ENCODE measurements around the gene LRP10. TPM values are rescaled to one million over a fixed set of nuclear protein-coding genes. Genes with fewer than 3 reads are reported as not detected.

Gene LRP10
- total and polyA plus RNA-seq, 2 of the 8 experiments (the other 6 are each of a cell fraction or from before 2014, with no cell fraction given), result 12.4 to 15.6 TPM

- no peak overlapping the region for H3K4me3 ChIP-seq (ENCODE audit: extremely low read depth in 1 of 4, insufficient read depth in 2 of 4, low read depth in 3 of 4, low read length in 4 of 4)
- no peak overlapping the region for H2BK120ac ChIP-seq (replicated peaks; ENCODE audit: low read depth, low read length)
- H2BK15ac ChIP-seq (ENCODE audit: low read length), result no peak overlapping the region
- no peak overlapping the region for H2AK5ac ChIP-seq (ENCODE audit: low read depth, low read length)
- peaks cover 0 to 13% of the 10 kb centered on the region in 2 experiments; a peak in 1 of 4 replicates for H3K79me2 ChIP-seq (ENCODE audit: control insufficient read depth in 1 of 2, insufficient read depth in 2 of 2, low read length in 2 of 2)
- no peak overlapping the region for H2BK20ac ChIP-seq (ENCODE audit: low read length)
- peaks cover 0 to 2% of the 10 kb centered on the region in 2 experiments for H4K20me1 ChIP-seq (replicated peaks in 1 of 2; ENCODE audit: control insufficient read depth in 1 of 2, insufficient read depth in 2 of 2, low read length in 2 of 2)
- H3K14ac ChIP-seq (ENCODE audit: insufficient read length), result no peak overlapping the region
- no peaks in the 10 kb centered on the region for H3K27me3 ChIP-seq (replicated peaks in 1 of 4; ENCODE audit: control insufficient read depth in 3 of 4, extremely low read depth in 1 of 4, insufficient read depth in 3 of 4, low read length in 3 of 4)
- H4K91ac ChIP-seq (replicated peaks; ENCODE audit: insufficient read length, low read length), result no peak overlapping the region
- H2AFZ ChIP-seq (ENCODE audit: low read length), result no peak overlapping the region
- H3K4me1 ChIP-seq (replicated peaks in 1 of 4; ENCODE audit: control insufficient read depth in 3 of 4, insufficient read depth in 4 of 4, low read length in 3 of 4), result peaks cover 11 to 18% (median 15%) of the 10 kb centered on the region in 4 experiments
- H3K23ac ChIP-seq (ENCODE audit: insufficient read length), result no peak overlapping the region
- H3K9ac ChIP-seq (replicated peaks in 1 of 4; ENCODE audit: extremely low read depth in 1 of 4, low read depth in 3 of 4, low read length in 3 of 4), result no peak overlapping the region
- H3K36me3 ChIP-seq (ENCODE audit: control insufficient read depth in 2 of 4, insufficient read depth in 4 of 4, low read length in 3 of 4), result peaks cover 7 to 44% (median 32%) of the 10 kb centered on the region in 4 experiments; a peak in 7 of 8 replicates
- no peak overlapping the region; the same call in 1 of the 2 replicates for H3K27ac ChIP-seq (ENCODE audit: low read depth, low read length)
- no peak overlapping the region for H3K56ac ChIP-seq (replicated peaks; ENCODE audit: insufficient read length, low read depth, low read length)
- DNase-seq (ENCODE audit: low read depth in 1 of 2, low spot score in 2 of 2), result peak in 1 of 2 experiments; percentile 33
- no peak overlapping the region for H4K5ac ChIP-seq (ENCODE audit: insufficient read length, low read depth, low read length)
- FAIRE-seq, result no peak
- H4K8ac ChIP-seq (ENCODE audit: extremely low read depth, insufficient read depth, low read length), result no peak overlapping the region; the same call in 1 of the 2 replicates
- no peak overlapping the region for H2BK5ac ChIP-seq (ENCODE audit: low read depth, low read length)
- H3K4me2 ChIP-seq (ENCODE audit: insufficient read depth in 1 of 2, low read depth in 2 of 2, low read length in 2 of 2), result no peak overlapping the region
- no peak for TF ChIP-seq CEBPB (IDR thresholded peaks at IDR 0.05; ENCODE audit: low read depth, low read length)
- no peaks in the 10 kb centered on the region for H3K9me3 ChIP-seq (ENCODE audit: insufficient read depth in 2 of 2, low read depth in 1 of 2, low read length in 1 of 2)
- no peak overlapping the region for H3K18ac ChIP-seq (ENCODE audit: extremely low read depth, low read length)
- H2BK12ac ChIP-seq (ENCODE audit: low read depth, low read length), result no peak overlapping the region
- no peak overlapping the region for H3K4ac ChIP-seq (replicated peaks; ENCODE audit: insufficient read length, low read depth, low read length)
- H3K23me2 ChIP-seq (ENCODE audit: low read depth, low read length), result no peaks in the 10 kb centered on the region
- POLR2A ChIA-PET (ENCODE audit: partially characterized antibody), result interaction anchor here (0.7 to 13.9 kb wide), 5 partner anchors 10 to 76 kb away, joined by 3 to 203 read pairs (median 4); partner anchors contain the start of genes MMP14 and MRPL52
- CTCF ChIA-PET (ENCODE audit: partially characterized antibody), result interaction anchor here (1.0 to 56.0 kb wide), 4 partner anchors 16 to 287 kb away, joined by 3 to 1562 read pairs (median 784); partner anchors contain the start of genes LRP10, MMP14, MRPL52 and REM2
- WGBS, 2 experiments (ENCODE audit: extremely low coverage in 1 of 2, insufficient coverage in 1 of 2, insufficient read length in 1 of 2, insufficient replicate concordance in 2 of 2, low coverage in 1 of 2, low lambda C conversion rate in 2 of 2, missing lambda C conversion rate in 1 of 2), result 88% methylated on average over 21 of the region's 21 CpGs; no CpG with 5 or more reads in 1 of the 2 experiments
- H3K79me1 ChIP-seq (ENCODE audit: low read depth, low read length), result peaks cover 8% of the 10 kb centered on the region
Observed at GRCh38 chr14:22843123-22843925, 28.2 kb upstream of the LRP10 start.
